Stomach smooth muscle (tissue), 2 donors: ENCODE results near the gene RIMS4.

Experiments used
- H3K27ac ChIP-seq: one replicate; pipeline ENCODE4 v1.7.0; 2013; ENCODE audit warnings: mild to moderate bottlenecking, low read length, inconsistent platforms
- H3K27me3 ChIP-seq, 2 donors: one replicate each; pipeline ENCODE4 v1.7.0; 2013; ENCODE audit warnings: low read length in 2 of 2; ENCODE audit not compliant: insufficient read depth in 2 of 2, control insufficient read depth in 1 of 2
- H3K36me3 ChIP-seq, 2 donors: one replicate each; pipeline ENCODE4 v1.7.0; 2013; ENCODE audit warnings: low read length in 2 of 2; ENCODE audit not compliant: control insufficient read depth in 2 of 2, insufficient read depth in 2 of 2
- H3K4me1 ChIP-seq: one replicate; pipeline ENCODE4 v1.7.0; 2013; ENCODE audit warnings: low read length; ENCODE audit not compliant: control insufficient read depth, insufficient read depth
- H3K4me3 ChIP-seq, 2 donors: one replicate each; pipeline ENCODE4 v1.7.0; 2013; ENCODE audit warnings: low read length in 2 of 2
- H3K9ac ChIP-seq, 2 donors: one replicate each; pipeline ENCODE4 v1.7.0; 2013; ENCODE audit warnings: low read length in 2 of 2, mild to moderate bottlenecking in 1 of 2
- H3K9me3 ChIP-seq, 2 donors: one replicate each; pipeline ENCODE4 v1.7.0; 2013; ENCODE audit warnings: low read length in 2 of 2; ENCODE audit not compliant: control insufficient read depth in 2 of 2
- donor health status: healthy.
- donor health status: Pancreatic carcinoma.

RIMS4 gene

DNA sequence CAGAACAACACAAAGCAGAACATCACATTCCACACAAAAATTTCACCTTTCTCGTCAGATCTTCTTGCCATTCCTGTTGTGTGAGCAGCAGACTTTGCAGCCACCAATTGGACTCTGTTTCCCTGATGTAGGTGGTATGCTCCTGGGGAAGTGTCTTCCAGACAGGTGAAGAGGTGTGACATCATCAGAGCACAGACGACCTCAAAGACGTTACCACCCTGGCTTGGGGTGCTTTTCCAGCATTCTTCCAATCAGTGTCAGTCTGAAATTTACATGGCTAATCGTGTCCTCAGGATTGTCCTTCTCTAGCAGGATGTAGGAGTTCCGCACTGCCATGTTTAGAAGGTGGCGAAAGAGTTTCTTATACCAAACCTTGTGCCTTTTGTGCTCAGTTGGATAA, 31.6 kb upstream of the RIMS4 start:
- no peaks in the 10 kb centered on the region for H3K36me3 ChIP-seq
- H3K4me3 ChIP-seq = no peak overlapping the region
- no peaks in the 10 kb centered on the region for H3K4me1 ChIP-seq
- peaks cover 0 to 12% of the 10 kb centered on the region in 2 donors for H3K27me3 ChIP-seq
- H3K27ac ChIP-seq = no peak overlapping the region
- no peaks in the 10 kb centered on the region for H3K9me3 ChIP-seq
- no peak overlapping the region for H3K9ac ChIP-seq

DNA sequence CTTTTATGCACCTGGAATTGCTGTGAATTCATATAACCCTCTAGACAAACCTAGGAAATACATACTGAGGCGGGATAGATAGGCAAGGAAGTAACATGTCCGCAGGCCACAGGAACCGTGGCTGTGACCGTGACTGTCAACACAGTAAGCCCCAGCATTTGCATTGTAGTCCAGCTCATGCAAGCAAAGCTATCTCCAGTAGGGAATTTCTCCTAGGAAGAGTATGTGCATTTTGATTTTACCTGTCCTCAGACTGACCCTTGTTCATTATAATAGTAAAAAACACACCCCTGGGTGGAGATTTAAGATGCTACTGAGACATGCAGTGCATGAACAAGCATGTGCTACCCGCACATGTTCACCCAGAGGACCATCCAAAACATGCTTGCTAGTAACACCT, 30.5 kb upstream of the RIMS4 start:
- H3K9me3 ChIP-seq = no peaks in the 10 kb centered on the region

DNA sequence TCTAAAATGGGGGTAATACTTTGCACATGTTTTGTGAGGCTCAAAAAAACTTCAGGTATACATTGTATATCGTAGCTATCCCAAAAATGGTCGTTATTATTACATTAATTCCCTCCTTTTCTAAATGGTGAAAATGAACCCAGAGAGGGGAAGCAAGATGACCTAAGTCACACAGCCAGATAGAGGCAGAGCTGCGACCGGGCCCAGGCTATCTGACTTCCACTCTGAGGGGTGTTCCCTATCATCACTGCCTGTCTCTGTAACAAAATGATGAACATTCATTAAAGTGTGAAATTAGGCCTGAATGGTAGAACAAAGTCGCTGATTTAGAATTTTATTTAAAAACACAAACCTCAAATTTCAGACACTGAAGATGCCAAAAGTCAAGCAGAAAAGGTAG, 29.1 kb upstream of the RIMS4 start:
- Histone ChIP-seq H3K4me1 (no peaks in the 10 kb centered on the region), H3K27ac (no peak overlapping the region), H3K36me3 (no peaks in the 10 kb centered on the region), H3K9me3 (no peaks in the 10 kb centered on the region), H3K4me3 (no peak overlapping the region), H3K27me3 (peaks cover 6 to 18% of the 10 kb centered on the region in 2 donors), H3K9ac (no peak overlapping the region)

More for the DNA sequence above, 30.5 kb upstream of the RIMS4 start:
- Histone ChIP-seq H3K4me1 (no peaks in the 10 kb centered on the region), H3K4me3 (no peak overlapping the region), H3K27ac (no peak overlapping the region), H3K9ac (no peak overlapping the region), H3K36me3 (no peaks in the 10 kb centered on the region), H3K27me3 (peaks cover 6 to 16% of the 10 kb centered on the region in 2 donors)

DNA sequence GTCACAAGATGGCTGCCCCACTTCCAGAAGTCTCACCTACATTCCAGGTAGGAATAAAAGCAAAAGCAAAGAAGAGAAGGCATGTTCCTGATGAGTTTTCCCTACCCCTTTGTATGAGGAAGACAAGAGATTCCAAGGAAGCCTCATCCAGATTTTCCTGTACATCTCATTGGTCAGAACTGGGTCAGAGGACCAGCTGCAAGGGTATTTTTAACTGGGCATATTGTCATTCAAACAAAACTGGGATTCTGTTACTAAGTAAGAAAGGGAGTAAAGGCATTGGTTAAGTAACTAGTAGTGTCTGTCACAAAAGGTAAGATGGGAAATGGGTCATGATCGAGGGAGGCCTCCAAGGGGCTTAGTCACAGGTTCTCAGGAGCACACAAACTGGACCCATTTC, 28.2 kb upstream of the RIMS4 start:
- no peak overlapping the region for H3K27ac ChIP-seq
- no peaks in the 10 kb centered on the region for H3K9me3 ChIP-seq
- no peaks in the 10 kb centered on the region for H3K36me3 ChIP-seq
- H3K4me3 ChIP-seq = no peak overlapping the region
- no peaks in the 10 kb centered on the region for H3K4me1 ChIP-seq
- H3K27me3 ChIP-seq = peaks cover 6 to 13% of the 10 kb centered on the region in 2 donors
- no peak overlapping the region for H3K9ac ChIP-seq

DNA sequence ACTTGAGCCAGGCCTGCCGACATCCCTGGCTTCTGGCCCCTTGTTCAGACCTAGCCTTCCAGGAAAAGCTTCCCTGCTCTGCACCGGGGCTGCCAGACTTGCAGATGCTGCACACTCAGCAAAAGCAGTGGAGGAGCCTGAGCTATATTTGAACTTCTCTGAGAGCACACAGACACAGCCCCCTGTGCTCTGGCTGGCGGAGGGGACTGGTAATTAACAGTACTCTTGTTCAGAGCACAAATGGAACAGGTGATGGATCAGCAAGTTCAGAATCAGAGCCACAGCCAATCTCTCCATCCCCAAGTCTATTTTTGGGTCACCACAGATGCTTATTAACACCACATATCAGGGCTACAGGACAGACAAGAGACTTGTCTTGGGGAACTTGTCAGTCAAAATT, 27.6 kb upstream of the RIMS4 start:
- Histone ChIP-seq H3K27ac (no peak overlapping the region), H3K4me1 (no peaks in the 10 kb centered on the region), H3K9ac (no peak overlapping the region), H3K36me3 (no peaks in the 10 kb centered on the region), H3K4me3 (no peak overlapping the region), H3K9me3 (no peaks in the 10 kb centered on the region), H3K27me3 (peaks cover 7 to 10% of the 10 kb centered on the region in 2 donors)

DNA sequence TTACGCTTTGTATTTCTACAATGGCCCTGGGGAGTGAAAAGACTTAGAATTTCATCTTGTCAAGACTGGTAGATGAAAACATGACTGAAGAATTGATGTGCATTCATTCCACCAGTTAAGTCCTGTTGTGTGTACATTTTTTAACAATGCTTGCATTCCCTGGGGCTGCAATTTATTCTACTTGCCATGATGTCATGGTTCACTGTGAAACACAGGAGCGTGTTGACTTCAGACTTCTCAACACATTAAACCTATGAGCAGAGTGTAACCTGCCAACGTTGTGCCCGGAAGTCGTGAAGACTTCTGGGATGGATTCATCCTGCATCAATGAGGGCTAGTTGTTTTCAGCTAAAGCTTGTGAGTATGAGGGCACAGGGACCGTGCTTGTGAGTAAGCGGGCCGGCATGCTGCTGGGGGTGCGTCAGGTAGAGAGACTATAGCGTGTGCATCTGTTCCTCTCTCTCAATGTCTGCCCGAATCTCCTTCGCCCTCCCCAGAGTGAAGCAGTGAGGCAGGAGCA, 26.3 kb upstream of the RIMS4 start:
- H3K4me1 ChIP-seq = no peaks in the 10 kb centered on the region
- H3K27ac ChIP-seq = no peak overlapping the region
- no peaks in the 10 kb centered on the region for H3K9me3 ChIP-seq
- no peaks in the 10 kb centered on the region for H3K36me3 ChIP-seq
- H3K4me3 ChIP-seq = no peak overlapping the region
- peaks cover 8 to 9% of the 10 kb centered on the region in 2 donors for H3K27me3 ChIP-seq
- H3K9ac ChIP-seq = no peak overlapping the region

DNA sequence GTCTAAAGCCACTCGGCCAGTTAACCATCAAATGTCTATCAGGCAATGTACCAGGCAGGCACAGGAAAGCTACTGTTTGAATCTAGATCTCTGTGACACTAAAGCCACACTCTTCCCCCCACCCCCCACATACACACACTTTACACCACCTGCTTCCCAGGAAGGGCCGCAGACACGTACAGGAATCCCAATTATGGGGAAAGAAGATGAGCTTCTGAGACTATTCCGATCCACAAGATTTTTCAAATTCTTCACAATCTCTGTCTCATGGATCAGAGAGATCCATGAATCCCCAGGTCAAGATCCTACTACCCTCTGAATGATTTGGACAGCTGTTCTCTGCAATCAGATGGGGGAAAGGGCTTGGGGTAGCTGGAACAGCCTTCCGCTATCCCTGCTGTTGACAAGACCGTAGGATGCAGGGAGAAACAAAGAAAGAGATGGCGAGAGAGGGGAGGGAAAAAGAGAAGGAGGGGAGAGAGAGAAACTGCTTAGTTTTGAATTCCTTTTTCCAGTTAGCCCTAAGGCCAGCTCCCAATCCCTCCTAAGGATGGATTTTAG, 25.4 kb upstream of the RIMS4 start:
- Histone ChIP-seq H3K9ac (no peak overlapping the region), H3K9me3 (peaks cover 0 to 2% of the 10 kb centered on the region in 2 donors), H3K4me1 (no peaks in the 10 kb centered on the region), H3K27me3 (peaks cover 8 to 9% of the 10 kb centered on the region in 2 donors), H3K27ac (no peak overlapping the region), H3K36me3 (no peaks in the 10 kb centered on the region), H3K4me3 (no peak overlapping the region)

DNA sequence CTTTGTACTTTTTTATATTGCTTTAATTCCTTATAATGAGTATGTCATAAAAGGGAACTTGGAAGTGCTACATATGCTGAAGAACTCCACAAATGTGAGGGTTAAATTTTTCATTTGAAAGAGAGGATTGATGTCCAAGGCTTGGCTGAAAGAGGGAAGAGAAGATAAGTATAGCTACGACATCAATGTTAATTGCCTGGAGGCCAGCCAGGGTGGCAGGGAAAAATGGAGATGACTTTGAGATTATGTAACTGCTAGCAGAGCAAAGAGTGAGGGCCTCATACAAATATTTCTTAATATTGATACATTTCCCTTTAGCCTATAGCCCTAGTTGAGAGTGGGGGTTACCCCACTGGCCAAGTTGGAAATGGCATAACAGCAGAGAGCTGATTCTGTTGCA, 24.8 kb upstream of the RIMS4 start:
- Histone ChIP-seq H3K9ac (no peak overlapping the region), H3K27ac (no peak overlapping the region), H3K27me3 (peaks cover 8 to 9% of the 10 kb centered on the region in 2 donors), H3K4me1 (no peaks in the 10 kb centered on the region), H3K36me3 (no peaks in the 10 kb centered on the region), H3K9me3 (peaks cover 0 to 5% of the 10 kb centered on the region in 2 donors), H3K4me3 (no peak overlapping the region)

DNA sequence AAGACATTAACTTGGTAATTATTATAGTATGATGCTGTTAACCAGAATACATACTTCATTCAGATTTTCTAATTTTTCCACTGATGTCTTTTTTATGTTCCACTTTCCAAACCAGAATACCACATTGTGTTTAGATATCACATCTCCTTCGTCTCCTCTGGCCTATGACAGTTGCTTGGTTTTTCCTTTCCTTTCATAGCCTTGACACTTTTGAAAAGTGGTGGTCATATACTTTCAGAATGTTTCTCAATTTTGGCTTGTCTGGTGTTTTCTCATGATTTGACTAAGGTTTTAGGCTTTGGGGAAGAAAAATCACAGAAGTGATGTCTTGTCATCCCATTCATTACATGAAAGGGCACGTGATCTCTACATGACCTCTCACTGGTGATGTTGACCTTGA, 24.3 kb upstream of the RIMS4 start:
- H3K4me3 ChIP-seq = no peak overlapping the region
- peaks cover 8 to 9% of the 10 kb centered on the region in 2 donors for H3K27me3 ChIP-seq
- no peaks in the 10 kb centered on the region for H3K4me1 ChIP-seq
- H3K36me3 ChIP-seq = no peaks in the 10 kb centered on the region
- peaks cover 0 to 8% of the 10 kb centered on the region in 2 donors for H3K9me3 ChIP-seq
- H3K27ac ChIP-seq = no peak overlapping the region
- H3K9ac ChIP-seq = no peak overlapping the region

DNA sequence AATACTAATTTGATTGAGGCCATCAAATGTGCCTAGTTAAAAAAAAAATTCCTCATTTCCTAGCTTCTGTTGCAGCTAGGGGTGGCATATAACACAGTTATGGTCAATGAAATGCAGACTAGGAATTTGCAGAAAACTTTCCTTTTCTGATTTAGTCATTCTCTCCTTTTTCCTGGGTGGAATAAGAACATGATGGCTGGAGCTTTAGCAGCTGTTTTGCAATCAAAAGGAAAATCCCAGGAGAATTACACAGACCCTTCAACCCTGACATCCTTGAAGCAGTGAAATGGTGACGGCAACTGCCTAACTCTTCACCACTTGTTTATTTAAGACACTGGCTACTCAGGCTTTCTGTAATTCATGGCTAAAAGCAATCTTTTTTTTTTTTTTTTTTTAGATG, 23.1 kb upstream of the RIMS4 start:
- H3K9ac ChIP-seq = no peak overlapping the region
- peaks cover 11 to 14% of the 10 kb centered on the region in 2 donors for H3K27me3 ChIP-seq
- H3K36me3 ChIP-seq = no peaks in the 10 kb centered on the region
- peaks cover 0 to 8% of the 10 kb centered on the region in 2 donors for H3K9me3 ChIP-seq
- H3K4me1 ChIP-seq = no peaks in the 10 kb centered on the region
- H3K27ac ChIP-seq = no peak overlapping the region
- no peak overlapping the region for H3K4me3 ChIP-seq

DNA sequence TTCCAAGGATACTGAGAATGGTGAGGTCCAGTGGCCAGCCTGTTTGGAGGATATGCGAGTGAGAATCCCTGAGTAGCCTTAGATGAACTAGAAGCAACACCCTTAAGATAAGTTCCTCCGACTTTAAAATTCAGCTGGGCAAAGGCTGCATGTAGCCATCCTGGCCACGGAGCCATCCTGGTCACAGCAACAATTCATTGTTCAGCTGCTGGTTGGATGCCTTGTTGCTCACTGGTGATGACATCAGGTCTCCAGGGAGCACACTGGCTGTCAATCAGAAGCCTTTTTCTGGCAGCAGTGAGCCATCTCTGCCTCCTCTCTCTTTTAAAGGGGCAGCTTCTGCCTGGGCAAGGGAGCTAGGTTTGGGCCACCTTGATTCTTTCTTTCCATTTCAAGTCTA, 22.4 kb upstream of the RIMS4 start:
- Histone ChIP-seq H3K27ac (no peak overlapping the region), H3K36me3 (no peaks in the 10 kb centered on the region), H3K9me3 (peaks cover 0 to 8% of the 10 kb centered on the region in 2 donors), H3K9ac (no peak overlapping the region), H3K4me1 (no peaks in the 10 kb centered on the region), H3K4me3 (no peak overlapping the region), H3K27me3 (peaks cover 11 to 14% of the 10 kb centered on the region in 2 donors)
